Measurements from ENCODE around the gene HIRIP3.

HIRIP3 gene

GRCh38 chr16:30007378-30007895 is 12.0 kb upstream of the HIRIP3 start:
- Histone ChIP-seq H2AK5ac (ENCODE audit: low read length) (no peak overlapping the region), H2BK15ac (replicated peaks; ENCODE audit: low read depth) (no peak overlapping the region), H4K5ac (ENCODE audit: low read length) (no peak overlapping the region), H3K56ac (ENCODE audit: low read length) (no peak overlapping the region), H3K23ac (ENCODE audit: low read length) (no peak overlapping the region), H3K4ac (ENCODE audit: low read depth, low read length) (no peak overlapping the region), H2BK5ac (ENCODE audit: low read length) (no peak overlapping the region), H4K8ac (ENCODE audit: low read depth, low read length) (no peak overlapping the region), H3K36me3 (ENCODE audit: control insufficient read depth, insufficient read depth, low read length) (peaks cover 2% of the 10 kb centered on the region), H3K79me1 (ENCODE audit: low read length) (no peaks in the 10 kb centered on the region), H3K4me1 (ENCODE audit: control insufficient read depth, low read depth, low read length) (no peaks in the 10 kb centered on the region), H3K27me3 (ENCODE audit: insufficient read depth, low read length, poor library complexity) (no peaks in the 10 kb centered on the region), H3K9ac (ENCODE audit: low read length) (no peak overlapping the region), H2BK120ac (ENCODE audit: low read depth, low read length) (no peak overlapping the region), H3K4me3 (ENCODE audit: low read length) (no peak overlapping the region), H3K79me2 (ENCODE audit: control insufficient read depth, insufficient read depth, low read length) (no peaks in the 10 kb centered on the region), H3K18ac (ENCODE audit: low read length) (no peak overlapping the region), H3K4me2 (ENCODE audit: low read length) (no peak overlapping the region), H3K27ac (ENCODE audit: low read depth, low read length) (no peak overlapping the region)
- no peak for DNase-seq
- WGBS (ENCODE audit: extremely low coverage, insufficient coverage, low lambda C conversion rate), result no CpG with 5 or more reads among the region's 11 CpGs

DNA sequence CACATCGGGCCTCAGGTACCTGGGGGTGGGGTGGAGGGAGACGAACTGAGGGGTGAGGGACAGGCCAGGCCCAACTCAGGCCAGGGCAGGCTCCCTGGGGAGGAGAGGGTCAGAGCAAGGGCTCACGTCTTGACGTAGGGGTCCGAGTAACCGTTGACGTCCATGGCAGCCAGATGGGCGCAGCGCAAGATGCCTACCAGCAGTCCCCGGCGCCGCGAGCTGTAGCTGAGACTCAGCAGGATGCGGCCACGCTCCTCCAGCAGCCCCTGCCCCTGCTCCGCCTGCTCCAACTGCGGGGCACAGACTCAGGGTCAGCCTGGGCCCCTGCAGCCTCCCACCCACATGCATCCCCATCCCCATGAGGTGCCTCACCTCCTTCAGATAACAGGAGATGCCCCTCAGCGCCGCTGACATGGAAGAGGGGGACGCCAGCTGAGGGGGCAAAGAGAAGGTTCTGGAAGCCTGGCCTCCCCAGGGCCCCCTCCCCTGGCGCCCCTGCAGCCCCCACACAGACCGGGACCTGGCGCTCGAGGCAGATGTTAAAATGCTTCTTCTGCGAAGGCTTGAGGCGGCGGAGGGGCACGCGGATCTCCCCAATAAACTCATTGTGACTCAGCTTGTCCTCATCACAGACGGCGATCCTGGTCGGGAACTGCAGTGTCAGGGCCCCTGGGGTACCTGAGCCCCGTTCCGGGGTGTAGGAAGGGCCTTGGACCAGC is 11.4 kb upstream of the HIRIP3 start:
- WGBS (ENCODE audit: extremely low coverage, insufficient coverage, low lambda C conversion rate), result no CpG with 5 or more reads among the region's 34 CpGs
- no peak overlapping the region for H3K23ac ChIP-seq (ENCODE audit: low read length)
- no peaks in the 10 kb centered on the region for H3K4me1 ChIP-seq (ENCODE audit: control insufficient read depth, low read depth, low read length)
- H3K79me1 ChIP-seq (ENCODE audit: low read length), result no peaks in the 10 kb centered on the region
- no peak overlapping the region for H2BK120ac ChIP-seq (ENCODE audit: low read depth, low read length)
- no peaks in the 10 kb centered on the region for H3K27me3 ChIP-seq (ENCODE audit: insufficient read depth, low read length, poor library complexity)
- H3K4me2 ChIP-seq (ENCODE audit: low read length), result no peak overlapping the region
- H4K5ac ChIP-seq (ENCODE audit: low read length), result no peak overlapping the region
- H3K18ac ChIP-seq (ENCODE audit: low read length), result no peak overlapping the region
- H3K4ac ChIP-seq (ENCODE audit: low read depth, low read length), result no peak overlapping the region
- H3K56ac ChIP-seq (ENCODE audit: low read length), result no peak overlapping the region
- H2AK5ac ChIP-seq (ENCODE audit: low read length), result no peak overlapping the region
- no peak overlapping the region for H3K9ac ChIP-seq (ENCODE audit: low read length)
- no peaks in the 10 kb centered on the region for H3K79me2 ChIP-seq (ENCODE audit: control insufficient read depth, insufficient read depth, low read length)
- no peak overlapping the region for H2BK5ac ChIP-seq (ENCODE audit: low read length)
- H3K36me3 ChIP-seq (ENCODE audit: control insufficient read depth, insufficient read depth, low read length), result peaks cover 2% of the 10 kb centered on the region
- no peak for DNase-seq
- H3K27ac ChIP-seq (ENCODE audit: low read depth, low read length), result no peak overlapping the region
- H4K8ac ChIP-seq (ENCODE audit: low read depth, low read length), result no peak overlapping the region
- no peak overlapping the region for H3K4me3 ChIP-seq (ENCODE audit: low read length)
- no peak overlapping the region for H2BK15ac ChIP-seq (replicated peaks; ENCODE audit: low read depth)

DNA sequence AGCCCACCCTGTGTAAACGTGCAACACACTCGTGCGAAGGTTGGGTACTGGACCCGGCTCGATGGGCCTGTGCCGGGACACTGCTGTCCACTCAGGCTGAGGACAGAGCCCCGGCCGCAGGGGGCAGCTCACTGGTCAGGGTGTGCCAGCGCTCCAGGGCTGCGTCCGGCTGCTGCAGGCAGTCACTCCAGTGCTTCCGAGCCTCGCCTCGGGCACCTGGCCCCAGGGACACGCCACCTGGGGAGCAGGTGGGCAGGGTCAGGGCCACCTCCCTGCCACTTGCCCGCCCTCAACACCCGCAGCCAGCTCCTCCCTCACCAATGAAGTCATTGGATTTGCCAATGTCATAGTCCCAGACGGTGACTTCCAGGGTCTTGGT is 10.7 kb upstream of the HIRIP3 start:
- no peak overlapping the region for H2BK120ac ChIP-seq (ENCODE audit: low read depth, low read length)
- H2BK15ac ChIP-seq (replicated peaks; ENCODE audit: low read depth), result no peak overlapping the region
- H3K4me1 ChIP-seq (ENCODE audit: control insufficient read depth, low read depth, low read length), result no peaks in the 10 kb centered on the region
- H3K56ac ChIP-seq (ENCODE audit: low read length), result no peak overlapping the region
- DNase-seq, result no peak
- H3K79me1 ChIP-seq (ENCODE audit: low read length), result no peaks in the 10 kb centered on the region
- H3K27ac ChIP-seq (ENCODE audit: low read depth, low read length), result no peak overlapping the region
- no peak overlapping the region for H4K8ac ChIP-seq (ENCODE audit: low read depth, low read length)
- H2BK5ac ChIP-seq (ENCODE audit: low read length), result no peak overlapping the region
- no peak overlapping the region for H3K4me3 ChIP-seq (ENCODE audit: low read length)
- H3K18ac ChIP-seq (ENCODE audit: low read length), result no peak overlapping the region
- H3K23ac ChIP-seq (ENCODE audit: low read length), result no peak overlapping the region
- H3K27me3 ChIP-seq (ENCODE audit: insufficient read depth, low read length, poor library complexity), result no peaks in the 10 kb centered on the region
- H3K4ac ChIP-seq (ENCODE audit: low read depth, low read length), result no peak overlapping the region
- no peaks in the 10 kb centered on the region for H3K79me2 ChIP-seq (ENCODE audit: control insufficient read depth, insufficient read depth, low read length)
- H3K4me2 ChIP-seq (ENCODE audit: low read length), result no peak overlapping the region
- no peak overlapping the region for H3K9ac ChIP-seq (ENCODE audit: low read length)
- peaks cover 2% of the 10 kb centered on the region for H3K36me3 ChIP-seq (ENCODE audit: control insufficient read depth, insufficient read depth, low read length)
- no peak overlapping the region for H2AK5ac ChIP-seq (ENCODE audit: low read length)
- H4K5ac ChIP-seq (ENCODE audit: low read length), result no peak overlapping the region
- WGBS (ENCODE audit: extremely low coverage, insufficient coverage, low lambda C conversion rate), result no CpG with 5 or more reads among the region's 18 CpGs

- Histone ChIP-seq H3K27me3 (ENCODE audit: insufficient read depth, low read length, poor library complexity) (no peaks in the 10 kb centered on the region), H3K36me3 (ENCODE audit: control insufficient read depth, insufficient read depth, low read length) (peaks cover 2% of the 10 kb centered on the region), H3K56ac (ENCODE audit: low read length) (no peak overlapping the region), H3K4me2 (ENCODE audit: low read length) (no peak overlapping the region), H2BK5ac (ENCODE audit: low read length) (no peak overlapping the region), H3K9ac (ENCODE audit: low read length) (no peak overlapping the region), H2BK120ac (ENCODE audit: low read depth, low read length) (no peak overlapping the region), H3K23ac (ENCODE audit: low read length) (no peak overlapping the region), H4K5ac (ENCODE audit: low read length) (no peak overlapping the region), H2AK5ac (ENCODE audit: low read length) (no peak overlapping the region), H3K18ac (ENCODE audit: low read length) (no peak overlapping the region), H2BK15ac (replicated peaks; ENCODE audit: low read depth) (no peak overlapping the region), H4K8ac (ENCODE audit: low read depth, low read length) (no peak overlapping the region), H3K4me1 (ENCODE audit: control insufficient read depth, low read depth, low read length) (no peaks in the 10 kb centered on the region), H3K4me3 (ENCODE audit: low read length) (no peak overlapping the region), H3K4ac (ENCODE audit: low read depth, low read length) (no peak overlapping the region), H3K79me2 (ENCODE audit: control insufficient read depth, insufficient read depth, low read length) (no peaks in the 10 kb centered on the region), H3K79me1 (ENCODE audit: low read length) (no peaks in the 10 kb centered on the region), H3K27ac (ENCODE audit: low read depth, low read length) (no peak overlapping the region)
- peak; percentile 48 for DNase-seq
- no CpG with 5 or more reads among the region's 35 CpGs for WGBS (ENCODE audit: extremely low coverage, insufficient coverage, low lambda C conversion rate)
Observed at GRCh38 chr16:30005341-30006094, 10.1 kb upstream of the HIRIP3 start.

- no peak overlapping the region for H3K56ac ChIP-seq (ENCODE audit: low read length)
- no peaks in the 10 kb centered on the region for H3K4me1 ChIP-seq (ENCODE audit: control insufficient read depth, low read depth, low read length)
- no peak overlapping the region for H2AK5ac ChIP-seq (ENCODE audit: low read length)
- WGBS (ENCODE audit: extremely low coverage, insufficient coverage, low lambda C conversion rate), result no CpG with 5 or more reads among the region's 11 CpGs
- H2BK5ac ChIP-seq (ENCODE audit: low read length), result no peak overlapping the region
- H2BK120ac ChIP-seq (ENCODE audit: low read depth, low read length), result no peak overlapping the region
- no peak overlapping the region for H3K23ac ChIP-seq (ENCODE audit: low read length)
- H2BK15ac ChIP-seq (replicated peaks; ENCODE audit: low read depth), result no peak overlapping the region
- no peak overlapping the region for H3K4me3 ChIP-seq (ENCODE audit: low read length)
- no peak overlapping the region for H3K27ac ChIP-seq (ENCODE audit: low read depth, low read length)
- no peaks in the 10 kb centered on the region for H3K79me2 ChIP-seq (ENCODE audit: control insufficient read depth, insufficient read depth, low read length)
- no peaks in the 10 kb centered on the region for H3K79me1 ChIP-seq (ENCODE audit: low read length)
- H3K36me3 ChIP-seq (ENCODE audit: control insufficient read depth, insufficient read depth, low read length), result peaks cover 2% of the 10 kb centered on the region
- no peak for DNase-seq
- H4K5ac ChIP-seq (ENCODE audit: low read length), result no peak overlapping the region
- H3K4me2 ChIP-seq (ENCODE audit: low read length), result no peak overlapping the region
- H4K8ac ChIP-seq (ENCODE audit: low read depth, low read length), result no peak overlapping the region
- no peaks in the 10 kb centered on the region for H3K27me3 ChIP-seq (ENCODE audit: insufficient read depth, low read length, poor library complexity)
- no peak overlapping the region for H3K4ac ChIP-seq (ENCODE audit: low read depth, low read length)
- no peak overlapping the region for H3K9ac ChIP-seq (ENCODE audit: low read length)
- no peak overlapping the region for H3K18ac ChIP-seq (ENCODE audit: low read length)
Observed at GRCh38 chr16:30004811-30005242, 9.4 kb upstream of the HIRIP3 start.

Measured in mesendoderm (in vitro differentiated cells).